ENCODE measurements around the gene AP2S1. TPM values are rescaled to one million over a fixed set of nuclear protein-coding genes. Genes with fewer than 3 reads are reported as not detected.
"Not testable (repeated sequence)": the region's sequence is repeated elsewhere in the genome, so short reads cannot be mapped to it uniquely, and the experiment has no call there.

The AP2S1 gene
- total RNA-seq, 4 donors from 2014 or later: 96.6 to 166 (median 132) TPM

DNA sequence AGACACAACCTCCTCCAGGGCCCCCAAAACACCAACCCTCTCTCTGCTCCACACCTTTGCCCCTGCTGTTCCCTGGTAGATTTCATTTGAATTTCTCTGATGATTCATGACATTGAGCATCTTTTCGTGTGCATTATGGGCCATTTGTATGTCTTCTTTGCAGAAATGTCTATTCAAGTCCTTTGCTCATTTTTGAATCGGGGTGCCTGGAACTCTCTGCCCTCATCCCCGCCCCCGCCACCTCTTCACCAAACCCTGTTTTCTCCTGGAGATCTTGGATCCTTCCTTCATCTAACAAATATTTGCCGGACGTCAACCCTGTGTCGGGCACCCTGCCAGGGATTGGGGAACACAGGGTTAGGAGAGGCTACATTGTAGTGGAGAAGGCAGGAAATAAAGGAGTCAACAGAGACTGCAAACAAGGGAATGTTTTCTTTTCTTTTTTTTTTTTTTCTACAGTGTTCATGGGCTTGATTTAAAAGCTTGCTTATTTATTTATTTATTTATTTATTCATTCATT lies 36.7 kb downstream of the AP2S1 start:
- no peak for DNase-seq (ENCODE audit: low spot score)
- TF ChIP-seq, protein P1, sequence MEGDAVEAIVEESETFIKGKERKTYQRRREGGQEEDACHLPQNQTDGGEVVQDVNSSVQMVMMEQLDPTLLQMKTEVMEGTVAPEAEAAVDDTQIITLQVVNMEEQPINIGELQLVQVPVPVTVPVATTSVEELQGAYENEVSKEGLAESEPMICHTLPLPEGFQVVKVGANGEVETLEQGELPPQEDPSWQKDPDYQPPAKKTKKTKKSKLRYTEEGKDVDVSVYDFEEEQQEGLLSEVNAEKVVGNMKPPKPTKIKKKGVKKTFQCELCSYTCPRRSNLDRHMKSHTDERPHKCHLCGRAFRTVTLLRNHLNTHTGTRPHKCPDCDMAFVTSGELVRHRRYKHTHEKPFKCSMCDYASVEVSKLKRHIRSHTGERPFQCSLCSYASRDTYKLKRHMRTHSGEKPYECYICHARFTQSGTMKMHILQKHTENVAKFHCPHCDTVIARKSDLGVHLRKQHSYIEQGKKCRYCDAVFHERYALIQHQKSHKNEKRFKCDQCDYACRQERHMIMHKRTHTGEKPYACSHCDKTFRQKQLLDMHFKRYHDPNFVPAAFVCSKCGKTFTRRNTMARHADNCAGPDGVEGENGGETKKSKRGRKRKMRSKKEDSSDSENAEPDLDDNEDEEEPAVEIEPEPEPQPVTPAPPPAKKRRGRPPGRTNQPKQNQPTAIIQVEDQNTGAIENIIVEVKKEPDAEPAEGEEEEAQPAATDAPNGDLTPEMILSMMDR (IDR thresholded peaks at IDR 0.05): no peak
- ATAC-seq (ENCODE audit: low FRiP score): no peak

DNA sequence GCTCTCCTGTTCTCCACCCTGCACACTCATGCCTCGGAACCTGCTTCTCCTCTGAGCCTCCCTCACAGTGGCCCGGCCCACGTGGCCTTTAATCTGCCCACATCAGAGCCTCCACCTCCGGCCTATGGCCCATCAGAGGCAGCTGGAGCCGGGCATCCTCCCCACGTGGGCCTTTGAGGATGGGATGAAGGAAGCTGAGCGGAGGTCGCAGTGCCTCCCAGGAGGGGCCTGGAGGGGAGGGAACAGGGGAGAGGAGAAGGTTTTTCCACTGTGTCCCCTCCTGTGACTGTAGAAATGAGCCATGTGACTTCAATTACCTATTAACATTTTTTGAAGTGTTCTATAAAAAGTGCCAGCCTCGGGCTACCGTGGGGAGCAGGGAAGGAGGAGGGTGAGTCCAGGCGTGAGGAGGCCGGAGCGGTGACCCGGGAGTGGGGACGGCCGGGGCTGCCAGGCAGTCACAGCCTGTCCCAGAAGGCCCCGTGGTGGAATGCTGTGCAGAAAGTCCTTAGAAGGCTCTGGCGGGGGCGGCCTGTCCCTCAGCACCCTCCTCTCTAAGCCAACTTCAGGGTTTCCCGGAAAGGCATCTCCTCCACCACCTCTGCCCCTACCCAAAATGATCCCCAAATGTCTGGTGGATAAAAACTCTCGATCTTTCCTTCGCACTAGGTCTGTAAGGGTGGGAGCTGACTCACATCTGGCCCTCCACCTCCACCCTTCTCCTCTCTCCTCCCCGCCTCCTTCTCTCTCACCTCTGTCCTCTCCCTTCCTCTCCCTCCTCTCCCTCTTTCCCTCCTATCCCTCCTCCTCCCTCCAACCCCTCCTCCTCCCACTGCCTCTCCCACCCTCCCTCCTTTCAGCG lies 37.4 kb downstream of the AP2S1 start:
- peak; percentile 67 for ATAC-seq (ENCODE audit: low FRiP score)
- TF ChIP-seq, protein P1 (IDR thresholded peaks at IDR 0.05): no peak
- DNase-seq (ENCODE audit: low spot score): no peak

DNA sequence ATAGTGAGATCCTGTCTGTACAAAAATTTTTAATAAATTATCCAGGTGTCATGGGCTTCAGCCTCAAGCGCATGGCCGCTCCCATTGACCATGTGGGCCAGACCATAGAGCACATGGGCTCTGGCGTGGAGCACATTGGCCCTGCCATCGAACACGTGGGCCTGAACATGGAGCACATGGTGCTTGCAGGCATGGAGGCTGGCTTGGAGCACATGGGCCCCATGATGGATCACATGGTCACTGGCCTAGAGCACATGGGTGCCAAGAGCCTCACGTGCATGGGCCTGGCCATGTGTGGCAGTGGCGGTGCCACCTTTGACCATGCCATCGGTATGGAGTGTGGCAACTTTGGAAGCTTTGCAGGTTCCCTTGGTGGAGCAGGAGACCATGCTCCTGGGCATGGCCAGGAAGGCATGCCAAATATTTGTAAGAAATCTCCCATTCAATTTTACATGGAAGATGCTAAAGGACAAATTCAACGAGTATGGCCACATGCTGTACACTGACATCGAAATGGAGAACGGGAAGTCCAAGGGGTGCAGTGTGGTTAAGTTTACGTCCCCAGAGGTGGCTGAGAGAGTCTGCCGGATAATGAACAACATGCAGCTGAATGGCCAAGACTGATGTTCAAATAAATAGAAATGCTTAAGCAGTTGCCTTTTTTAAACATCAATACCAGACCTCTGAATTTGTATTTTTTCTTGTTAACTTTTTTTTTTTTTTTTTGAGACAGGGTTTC lies 40.9 kb downstream of the AP2S1 start:
- no peak for DNase-seq (ENCODE audit: low spot score)
- TF ChIP-seq, protein P1 (IDR thresholded peaks at IDR 0.05): no peak
- ATAC-seq (ENCODE audit: low FRiP score): no peak

DNA sequence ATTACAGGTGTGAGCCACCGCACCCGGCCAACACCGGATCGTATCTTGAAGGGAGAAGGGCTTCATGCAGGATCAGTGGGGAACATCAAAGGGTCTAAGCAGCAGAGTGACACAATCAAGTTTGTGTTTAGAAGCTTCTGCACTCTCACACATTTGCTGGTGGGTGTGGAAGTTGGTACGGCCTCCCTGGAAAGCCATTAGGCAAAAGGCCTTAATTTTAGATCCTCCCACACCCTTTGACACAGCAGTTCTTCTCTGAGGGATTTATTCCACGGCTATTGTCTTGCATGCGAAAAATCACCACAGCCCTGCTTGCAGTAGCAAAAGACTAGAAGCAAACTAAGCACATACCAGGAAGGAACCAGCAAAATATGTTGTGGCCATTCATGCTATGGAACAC lies 44.0 kb downstream of the AP2S1 start:
- no peak for ATAC-seq (ENCODE audit: low FRiP score)
- TF ChIP-seq, protein P1 (IDR thresholded peaks at IDR 0.05): no peak
- no peak for DNase-seq (ENCODE audit: low spot score)

DNA sequence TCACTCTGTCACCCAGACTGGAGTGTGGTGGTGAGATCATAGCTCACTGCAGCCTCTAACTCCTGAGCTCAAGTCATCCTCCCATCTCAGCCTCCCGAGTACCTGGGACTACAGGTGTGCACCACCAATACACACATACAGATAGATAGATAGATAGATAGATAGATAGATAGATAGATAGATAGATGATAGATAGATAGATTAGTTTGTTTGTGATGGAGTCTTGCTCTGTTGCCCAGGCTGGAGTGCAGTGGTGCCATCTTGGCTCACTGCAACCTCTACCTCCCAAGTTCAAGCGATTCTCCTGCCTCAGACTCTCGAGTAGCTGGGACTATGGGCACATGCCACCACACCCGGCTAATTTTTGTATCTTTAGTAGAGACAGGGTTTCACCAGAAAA lies 46.2 kb downstream of the AP2S1 start:
- not testable (repeated sequence) for ATAC-seq (ENCODE audit: low FRiP score); DNase-seq (ENCODE audit: low spot score)

DNA sequence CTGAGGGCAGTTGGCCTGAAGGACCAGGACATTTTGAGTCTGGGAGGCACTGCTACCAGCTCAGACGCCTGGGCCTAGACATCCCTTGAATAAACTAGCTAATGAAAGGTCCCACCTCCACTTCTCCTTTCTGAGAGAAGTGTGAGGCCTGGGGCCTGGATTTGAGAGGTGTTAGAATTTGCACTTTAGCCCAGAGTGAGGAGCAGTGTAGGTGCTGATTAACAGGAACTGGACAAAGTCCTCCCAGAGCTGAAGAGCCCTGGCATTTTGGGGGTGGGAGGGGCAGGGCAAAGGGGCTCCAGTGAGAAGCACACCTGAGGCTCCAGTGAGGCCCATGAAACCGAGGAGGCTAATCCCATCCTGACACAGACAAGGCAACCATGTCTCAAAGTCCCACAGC lies 47.1 kb downstream of the AP2S1 start:
- no peak for ATAC-seq (ENCODE audit: low FRiP score)
- no peak for DNase-seq (ENCODE audit: low spot score)
- TF ChIP-seq, protein P1 (IDR thresholded peaks at IDR 0.05): no peak

DNA sequence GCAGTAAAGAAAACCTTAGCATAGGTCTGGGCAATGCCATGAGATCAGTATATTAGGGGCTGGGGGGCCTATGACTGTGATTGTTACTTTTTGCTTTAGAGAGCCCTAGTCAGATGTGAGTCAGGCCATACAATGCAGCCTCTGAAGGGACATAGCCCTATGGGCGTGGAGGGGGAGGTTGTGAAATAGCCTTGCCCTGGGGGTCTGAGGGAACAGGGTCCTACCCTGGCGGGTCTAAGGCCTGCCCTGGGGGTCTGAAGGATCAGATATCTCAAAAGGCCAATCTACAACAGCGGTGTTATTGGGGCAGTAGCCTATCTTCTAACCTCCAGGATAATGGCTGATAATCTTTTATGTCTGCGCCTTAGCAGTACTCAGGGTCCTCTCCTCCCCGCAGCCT lies 48.5 kb downstream of the AP2S1 start:
- DNase-seq (ENCODE audit: low spot score): no peak
- TF ChIP-seq, protein P1 (IDR thresholded peaks at IDR 0.05): no peak
- ATAC-seq (ENCODE audit: low FRiP score): no peak
